CD14-positive monocyte (primary cell): ENCODE measurements around the gene RETREG1. TPM values are rescaled to one million over a fixed set of nuclear protein-coding genes. Genes with fewer than 3 reads are reported as not detected.

Experiments
- DNase-seq, 3 donors: peaks; one replicate each; pipeline ENCODE4 v3.0.0-alpha.2; 2011 to 2022
- H2AFZ ChIP-seq: 2 replicates; pipeline ENCODE4 v1.6.0; 2012; ENCODE audit warnings: mild to moderate bottlenecking, low read depth, low read length, inconsistent platforms; ENCODE audit not compliant: insufficient read depth, poor library complexity, severe bottlenecking
- H3K27ac ChIP-seq, 2 donors: 1 replicate in 1 of 2; 2 replicates in 1 of 2; pipeline ENCODE4 v1.5.1; 2012 to 2013; ENCODE audit warnings: low read length in 2 of 2, control low read depth in 1 of 2, inconsistent platforms in 1 of 2, low read depth in 1 of 2, mild to moderate bottlenecking in 1 of 2
- H3K27me3 ChIP-seq, 2 donors: one replicate each; pipeline versions ENCODE4 v1.6.0 to v1.6.1; 2011 to 2013; ENCODE audit warnings: low read length in 2 of 2; ENCODE audit not compliant: control insufficient read depth in 2 of 2, insufficient read depth in 2 of 2
- H3K36me3 ChIP-seq, 2 donors: replicated peaks in 1 of 2; 1 replicate in 1 of 2; 2 replicates in 1 of 2; pipeline versions ENCODE4 v1.5.1 to v1.6.1; 2012 to 2013; ENCODE audit warnings: low read length in 2 of 2, control low read depth in 1 of 2, inconsistent platforms in 1 of 2, mild to moderate bottlenecking in 1 of 2; ENCODE audit not compliant: insufficient read depth in 2 of 2, control insufficient read depth in 1 of 2
- H3K4me1 ChIP-seq, 2 donors: 1 replicate in 1 of 2; 2 replicates in 1 of 2; pipeline versions ENCODE4 v1.5.1 to v1.6.1; 2012 to 2013; ENCODE audit warnings: low read length in 2 of 2, control low read depth in 1 of 2, inconsistent platforms in 1 of 2, mild to moderate bottlenecking in 1 of 2, moderate library complexity in 1 of 2; ENCODE audit not compliant: insufficient read depth in 2 of 2, control insufficient read depth in 1 of 2
- H3K4me2 ChIP-seq: replicated peaks from 2 replicates; pipeline ENCODE3; 2012; ENCODE audit warnings: low read length, moderate library complexity, mild to moderate bottlenecking; ENCODE audit not compliant: poor library complexity, severe bottlenecking; ENCODE audit errors: extremely low read depth
- H3K4me3 ChIP-seq, 3 experiments: fragments of 200-600 bp in 1 of 3; sonication (generic) in 1 of 3; replicated peaks in 1 of 3; 1 replicate in 2 of 3; 2 replicates in 1 of 3; pipeline ENCODE4 v1.5.1; 2011 to 2013; ENCODE audit warnings: low read length in 3 of 3, mild to moderate bottlenecking in 3 of 3, control low read depth in 2 of 3, low read depth in 2 of 3, inconsistent platforms in 1 of 3, moderate library complexity in 1 of 3
- H3K79me2 ChIP-seq: 2 replicates; pipeline ENCODE4 v1.6.0; 2012; ENCODE audit warnings: mild to moderate bottlenecking, control low read depth, inconsistent platforms, low read length, moderate library complexity; ENCODE audit not compliant: insufficient read depth
- H3K9ac ChIP-seq: 2 replicates; pipeline ENCODE4 v1.6.0; 2017; ENCODE audit warnings: low read length, mild to moderate bottlenecking; ENCODE audit not compliant: insufficient read depth, poor library complexity, severe bottlenecking
- H3K9me3 ChIP-seq, 2 donors: replicated peaks in 1 of 2; 1 replicate in 1 of 2; 2 replicates in 1 of 2; pipeline versions ENCODE4 v1.5.1 to v1.6.1; 2012 to 2013; ENCODE audit warnings: low read length in 2 of 2, control low read depth in 1 of 2; ENCODE audit not compliant: control insufficient read depth in 1 of 2, insufficient read depth in 1 of 2
- H4K20me1 ChIP-seq: 2 replicates; pipeline ENCODE4 v1.6.0; 2012; ENCODE audit warnings: mild to moderate bottlenecking, low read length, control low read depth, moderate library complexity; ENCODE audit not compliant: insufficient read depth
- H3K27ac Mint-ChIP-seq, 7 donors: one replicate each; pipeline ENCODE4 v1.8.0; 2020; ENCODE audit warnings: mild to moderate bottlenecking in 7 of 7, mixed read lengths in 7 of 7, moderate library complexity in 6 of 7, inconsistent platforms in 2 of 7
- H3K27me3 Mint-ChIP-seq, 3 donors: one replicate each; pipeline ENCODE4 v1.8.0; 2021 to 2022; ENCODE audit warnings: low read depth in 3 of 3, mild to moderate bottlenecking in 3 of 3, mixed read lengths in 3 of 3, moderate library complexity in 3 of 3, inconsistent platforms in 1 of 3
- H3K36me3 Mint-ChIP-seq, 2 donors: one replicate each; pipeline ENCODE4 v1.8.0; 2020; ENCODE audit warnings: mixed read lengths in 2 of 2, inconsistent platforms in 1 of 2, mild to moderate bottlenecking in 1 of 2
- H3K4me1 Mint-ChIP-seq: one replicate; pipeline ENCODE4 v1.8.0; 2020; ENCODE audit warnings: mild to moderate bottlenecking, mixed read lengths
- H3K4me3 Mint-ChIP-seq, 2 donors: one replicate each; pipeline ENCODE4 v1.8.0; 2020; ENCODE audit warnings: mild to moderate bottlenecking in 2 of 2, mixed read lengths in 2 of 2, moderate library complexity in 1 of 2
- H3K9me3 Mint-ChIP-seq, 7 donors: one replicate each; pipeline ENCODE4 v1.8.0; 2020 to 2022; ENCODE audit warnings: mixed read lengths in 7 of 7, mild to moderate bottlenecking in 6 of 7, moderate library complexity in 6 of 7, inconsistent platforms in 2 of 7
- CTCF ChIP-seq: fragments of 200-600 bp; IDR thresholded peaks from one replicate; pipeline ENCODE4 v1.8.0; 2022; ENCODE audit warnings: antibody characterized with exemption, mild to moderate bottlenecking
- WGBS: methylation state at CpG from one replicate; pipeline ENCODE4 v1.1.5; 2013; ENCODE audit warnings: missing lambda C conversion rate; ENCODE audit not compliant: insufficient coverage; 5-methylcytosine and 5-hydroxymethylcytosine counted together
- intact Hi-C, 2 donors: fragments of 100-400 bp; cut with micrococcal nuclease; formaldehyde crosslinking; loops; one replicate each; pipeline versions ENCODE4 v1.15.0 to v1.15.1; 2023
- polyA plus RNA-seq, 3 donors: library from polyadenylated mRNA; depleted of rRNA in 1 of 3; unstranded in 2 of 3; stranded (reverse) in 1 of 3; fragments of 300-500 nt in 2 of 3; fragments of >200 nt in 1 of 3; fragmentation: Illumina TruSeq in 2 of 3; gene quantifications; 1 replicate in 2 of 3; 2 replicates in 1 of 3; pipeline ENCODE4 v1.2.3, GENCODE V29; 2012 to 2021

The RETREG1 gene
- polyA plus RNA-seq, 3 donors, result 3.5 to 6.4 (median 4.7) TPM

DNA sequence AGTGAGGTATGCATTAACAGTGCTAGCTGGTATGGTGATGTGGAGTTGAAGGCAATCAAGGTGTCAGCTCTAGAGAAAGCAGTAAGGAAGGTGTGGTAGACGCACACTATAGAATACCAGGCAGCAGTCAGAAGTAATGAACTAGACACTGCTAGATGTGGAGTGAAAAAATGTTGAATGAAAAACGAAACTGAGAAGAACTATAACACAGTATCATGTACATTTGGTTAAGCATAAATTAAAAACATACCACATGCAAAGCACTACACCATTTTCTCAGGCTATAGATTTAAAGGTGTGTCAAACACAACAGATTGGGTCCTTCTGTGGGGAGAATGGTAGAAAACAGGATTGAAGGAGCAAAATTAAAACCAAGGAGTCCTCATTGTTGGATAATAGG lies 166.6 kb downstream of the RETREG1 start:
- no peak overlapping the region for H3K4me2 ChIP-seq
- H3K9me3 Mint-ChIP-seq, result peaks cover 0 to 3% (median 0%) of the 10 kb centered on the region in 7 donors
- peaks cover 78 to 92% of the 10 kb centered on the region in 2 donors for H3K36me3 Mint-ChIP-seq
- no CpG with 5 or more reads among the region's 2 CpGs for WGBS
- intact Hi-C loops, result loop anchor here in 1 of 2 donors (10.0 kb wide), 1 partner anchor 175 kb away; no protein-coding TSS in a partner anchor
- H3K9ac ChIP-seq, result no peak overlapping the region
- no peak for TF ChIP-seq CTCF
- H3K27me3 ChIP-seq, result no peaks in the 10 kb centered on the region
- no peak overlapping the region for H3K27ac ChIP-seq
- no peak overlapping the region for H3K4me3 ChIP-seq
- no peak overlapping the region for H3K4me3 Mint-ChIP-seq
- no peaks in the 10 kb centered on the region for H3K9me3 ChIP-seq
- DNase-seq, result no peak
- H2AFZ ChIP-seq, result no peak overlapping the region
- H3K36me3 ChIP-seq, result peaks cover 74 to 97% of the 10 kb centered on the region in 2 donors
- H3K79me2 ChIP-seq, result peaks cover 20% of the 10 kb centered on the region
- H3K27me3 Mint-ChIP-seq, result peaks cover 0 to 2% (median 0%) of the 10 kb centered on the region in 3 donors
- no peaks in the 10 kb centered on the region for H3K4me1 ChIP-seq
- H3K4me1 Mint-ChIP-seq, result peaks cover 2% of the 10 kb centered on the region
- H4K20me1 ChIP-seq, result peaks cover 35% of the 10 kb centered on the region
- no peak overlapping the region for H3K27ac Mint-ChIP-seq

GRCh38 chr5:16446993-16447392 lies 169.8 kb downstream of the RETREG1 start:
- Histone ChIP-seq H3K9ac (no peak overlapping the region), H3K4me1 (no peaks in the 10 kb centered on the region), H3K79me2 (no peaks in the 10 kb centered on the region), H3K27ac (no peak overlapping the region), H3K4me2 (no peak overlapping the region), H2AFZ (no peak overlapping the region), H3K9me3 (no peaks in the 10 kb centered on the region), H4K20me1 (peaks cover 6% of the 10 kb centered on the region), H3K4me3 (no peak overlapping the region), H3K27me3 (no peaks in the 10 kb centered on the region), H3K36me3 (peaks cover 52 to 68% of the 10 kb centered on the region in 2 donors)
- H3K27ac Mint-ChIP-seq, result no peak overlapping the region
- WGBS, result 94% methylated on average over 2 of the region's 5 CpGs
- no peak for TF ChIP-seq CTCF
- DNase-seq, result no peak
- H3K27me3 Mint-ChIP-seq, result peaks cover 0 to 4% (median 0%) of the 10 kb centered on the region in 3 donors
- H3K36me3 Mint-ChIP-seq, result peaks cover 55 to 66% of the 10 kb centered on the region in 2 donors
- H3K4me3 Mint-ChIP-seq, result no peak overlapping the region
- peaks cover 0 to 3% (median 0%) of the 10 kb centered on the region in 7 donors for H3K9me3 Mint-ChIP-seq
- no peaks in the 10 kb centered on the region for H3K4me1 Mint-ChIP-seq
- intact Hi-C loops, result no loop called here
